ENCODE data around the gene ITGA8.

GRCh38 chr10:15482156-15482555 lies 237.6 kb downstream of the ITGA8 start:
- TF ChIP-seq CTCF (IDR thresholded peaks at IDR 0.05 in 2 of 3, conservative IDR thresholded peaks at IDR 0.05 in 1 of 3; ENCODE audit: borderline replicate concordance in 1 of 3, insufficient read depth in 1 of 3, low read depth in 2 of 3, low read length in 2 of 3) (no peak), EZH2 (IDR thresholded peaks at IDR 0.05) (no peak), SRF (IDR thresholded peaks at IDR 0.05; ENCODE audit: low read depth) (no peak), RAD21 (IDR thresholded peaks at IDR 0.05; ENCODE audit: low read depth) (no peak), POLR2A (IDR thresholded peaks at IDR 0.05; ENCODE audit: borderline replicate concordance, extremely low read depth, insufficient read depth, insufficient read length) (no peak), SIN3A (IDR thresholded peaks at IDR 0.05; ENCODE audit: low read depth) (no peak), ZNF274 (IDR thresholded peaks at IDR 0.05; ENCODE audit: low read depth, low read length) (no peak), ZBTB33 (IDR thresholded peaks at IDR 0.05; ENCODE audit: extremely low read depth, insufficient replicate concordance, low read length) (no peak), EZH2phosphoT487 (IDR thresholded peaks at IDR 0.05; ENCODE audit: borderline replicate concordance) (no peak), SP1 (IDR thresholded peaks at IDR 0.05; ENCODE audit: low read depth) (no peak), CBX3 (IDR thresholded peaks at IDR 0.05; ENCODE audit: low read depth) (no peak), POLR2AphosphoS5 (IDR thresholded peaks at IDR 0.05; ENCODE audit: low read depth, low read length) (no peak), JUND (IDR thresholded peaks at IDR 0.05) (no peak)
